Fibroblast of skin of left biceps (primary cell): ENCODE results near the gene AQP3.
"Not testable (repeated sequence)": the region's sequence is repeated elsewhere in the genome, so short reads cannot be mapped to it uniquely, and the experiment has no call there.

Experiments
- DNase-seq, 2 experiments: peaks; one replicate each; pipeline ENCODE4 v3.0.0-alpha.2; 2013; ENCODE audit warnings: low read depth in 2 of 2

AQP3 gene

GRCh38 chr9:33446946-33447798 lies at the start of gene AQP3:
AQP3 (minus strand) TSS chr9:33447593; CDS start chr9:33447530, 63 bp downstream.
- DNase-seq = peak in 1 of 2 experiments; percentile 5

- not testable (repeated sequence) for DNase-seq
Measured at GRCh38 chr9:33493819-33494218, 46.4 kb upstream of the AQP3 start.

- DNase-seq = peak; percentile 65 to 73
Measured at GRCh38 chr9:33489066-33489465, 41.7 kb upstream of the AQP3 start.

GRCh38 chr9:33485312-33485711 lies 37.9 kb upstream of the AQP3 start:
- DNase-seq = not testable (repeated sequence)

- no peak for DNase-seq
Measured at GRCh38 chr9:33480976-33481375, 33.6 kb upstream of the AQP3 start.

- DNase-seq = no peak
Measured at GRCh38 chr9:33480106-33480505, 32.7 kb upstream of the AQP3 start.

GRCh38 chr9:33476503-33476902 lies 29.1 kb upstream of the AQP3 start:
- DNase-seq = no peak

GRCh38 chr9:33475357-33475756 lies 28.0 kb upstream of the AQP3 start:
- no peak for DNase-seq

GRCh38 chr9:33473643-33474352 lies 26.4 kb upstream of the AQP3 start, which contains the start of gene NOL6:
NOL6 (minus strand) TSS chr9:33473924; CDS start chr9:33473842, 82 bp downstream.
- peak; percentile 97 for DNase-seq

GRCh38 chr9:33472881-33473615 lies 25.7 kb upstream of the AQP3 start:
- no peak for DNase-seq

GRCh38 chr9:33472171-33472880 lies 24.9 kb upstream of the AQP3 start:
- DNase-seq = no peak

- no peak for DNase-seq
Measured at GRCh38 chr9:33471361-33471760, 24.0 kb upstream of the AQP3 start.

- DNase-seq = no peak
Measured at GRCh38 chr9:33469891-33470290, 22.5 kb upstream of the AQP3 start.

- DNase-seq = no peak
Measured at GRCh38 chr9:33468797-33469621, 21.6 kb upstream of the AQP3 start.

GRCh38 chr9:33468215-33468730 lies 20.9 kb upstream of the AQP3 start:
- no peak for DNase-seq

- DNase-seq = no peak
Measured at GRCh38 chr9:33467526-33467925, 20.1 kb upstream of the AQP3 start.

- DNase-seq = no peak
Measured at GRCh38 chr9:33466565-33467495, 19.4 kb upstream of the AQP3 start.

GRCh38 chr9:33465596-33466564 lies 18.5 kb upstream of the AQP3 start:
- DNase-seq = no peak
